ENCODE results near the gene SFMBT2.

Gene SFMBT2

DNA sequence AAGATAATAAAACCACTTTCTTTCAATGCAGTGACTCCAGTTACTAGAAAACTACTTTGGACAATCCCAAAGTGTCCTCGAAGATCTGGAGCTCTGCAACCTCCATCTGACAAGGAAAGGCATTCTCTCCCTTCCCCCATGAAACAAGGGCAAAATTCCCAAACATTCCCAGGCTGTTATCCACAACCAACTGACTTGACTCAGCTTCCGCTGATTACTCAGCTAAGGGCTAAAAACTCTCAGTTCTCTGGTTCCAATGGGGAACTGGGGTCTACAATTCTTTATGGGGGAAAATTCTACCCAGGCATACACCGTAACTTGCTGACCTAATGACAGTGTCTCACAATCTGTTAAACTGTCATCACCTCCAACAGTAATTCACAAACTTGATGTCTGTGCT lies 48.4 kb downstream of the SFMBT2 start:
- DNase-seq, result no peak

DNA sequence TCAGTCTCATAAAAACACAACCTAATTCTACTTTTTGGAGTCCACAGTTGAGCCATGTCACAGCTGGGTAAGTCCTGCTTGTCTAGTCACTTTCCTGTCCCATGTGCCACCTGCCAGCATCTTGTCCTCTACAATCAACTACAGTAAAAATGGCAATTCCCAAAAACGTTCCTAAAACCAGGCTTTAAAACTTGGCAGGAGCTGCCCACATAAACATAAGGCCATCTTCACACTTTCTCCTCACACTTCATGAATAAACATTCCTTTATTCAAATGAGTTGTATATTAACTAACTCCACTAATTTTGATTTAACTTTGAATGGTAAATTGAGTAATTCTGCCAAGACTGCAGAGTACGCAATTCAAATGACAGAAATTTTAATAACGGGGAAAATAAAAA lies 49.5 kb downstream of the SFMBT2 start:
- DNase-seq, result no peak

DNA sequence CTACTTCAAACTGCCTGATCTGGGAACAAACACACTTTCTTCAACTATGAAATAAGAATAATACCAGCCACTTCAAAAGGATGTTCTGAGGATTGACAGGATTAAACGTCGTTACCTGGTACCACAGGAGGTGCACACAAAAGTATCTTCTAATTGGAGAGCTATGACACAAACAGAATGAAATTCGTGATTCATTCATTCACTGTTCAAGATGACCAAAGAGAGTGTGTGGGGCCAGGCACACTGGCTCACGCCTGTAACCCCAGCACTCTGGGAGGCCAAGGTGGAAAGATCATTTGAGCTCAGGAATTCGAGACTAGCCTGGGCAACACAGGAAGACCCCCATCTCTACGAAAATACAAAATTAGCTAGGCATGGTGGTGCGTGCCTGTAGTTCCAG lies 50.9 kb downstream of the SFMBT2 start:
- no peak for DNase-seq

DNA sequence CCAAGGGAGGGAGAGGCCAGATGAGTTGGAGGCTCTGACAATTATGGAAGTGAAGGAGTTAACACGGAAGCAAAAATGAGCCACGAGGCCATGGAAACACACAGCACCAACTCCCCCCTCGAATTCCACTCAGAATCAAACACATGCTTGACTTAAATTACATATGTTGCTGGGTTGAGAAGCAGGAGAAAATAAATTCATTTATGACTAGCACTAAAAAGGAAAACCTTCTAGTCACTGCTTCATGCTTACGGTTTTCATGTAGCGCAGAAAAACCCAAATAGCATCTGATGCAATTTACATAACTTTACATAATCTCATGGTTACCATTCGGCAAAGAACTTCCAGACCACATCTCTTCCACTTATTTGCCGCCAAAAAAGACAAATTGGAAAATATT lies 51.5 kb downstream of the SFMBT2 start:
- no peak for DNase-seq

DNA sequence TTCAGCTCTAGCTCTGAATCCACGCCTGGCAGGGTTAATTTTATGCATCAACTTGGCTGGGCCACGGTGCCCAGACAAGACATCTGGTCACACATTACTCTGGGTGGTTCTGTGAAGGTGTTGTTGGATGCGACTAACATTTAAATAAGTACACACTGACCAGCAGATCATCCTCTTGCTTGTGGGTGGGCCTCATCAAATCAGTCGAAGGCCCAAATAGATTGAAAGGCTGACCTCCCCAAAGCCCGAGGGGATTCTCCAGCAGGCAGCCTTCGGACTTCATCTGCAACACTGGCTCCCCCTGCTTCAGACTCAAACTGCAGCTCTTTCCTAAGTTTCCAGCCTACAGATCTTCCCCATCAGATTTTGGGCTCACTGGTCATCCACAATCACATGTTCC lies 53.6 kb downstream of the SFMBT2 start:
- DNase-seq, result no peak

DNA sequence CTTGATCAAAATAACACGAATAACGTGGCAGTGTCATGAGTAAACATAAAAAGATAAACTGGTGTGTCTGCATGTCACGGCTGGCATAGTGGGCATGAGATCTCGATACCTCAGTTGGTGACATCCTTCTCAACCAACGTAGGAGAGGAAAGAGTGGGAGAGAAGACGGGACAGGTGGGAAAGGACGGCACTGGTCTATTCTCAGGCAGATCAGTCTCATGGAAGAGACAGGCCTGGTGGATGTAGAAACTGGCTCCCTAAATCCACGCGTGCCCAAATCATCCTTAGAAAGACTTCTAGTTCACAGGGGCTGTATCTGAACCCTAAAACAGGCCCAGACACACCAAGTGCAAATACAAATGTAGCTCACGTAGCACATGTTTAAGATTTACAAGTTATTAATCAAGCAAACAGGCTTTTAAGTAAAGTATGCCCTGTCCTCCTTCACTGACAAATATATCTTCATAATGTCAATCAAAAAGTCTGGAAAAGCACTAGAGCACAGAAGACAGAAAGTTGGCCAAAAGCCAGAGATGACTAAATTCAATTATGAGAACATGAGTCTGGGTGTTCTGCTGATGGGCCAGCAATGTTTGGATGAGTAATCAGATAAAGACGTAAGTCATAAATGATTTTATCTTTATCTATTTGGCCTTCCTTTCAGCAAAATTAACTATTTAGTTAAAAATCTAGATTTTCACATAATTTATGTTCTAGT lies 56.3 kb downstream of the SFMBT2 start:
- no peak for DNase-seq

DNA sequence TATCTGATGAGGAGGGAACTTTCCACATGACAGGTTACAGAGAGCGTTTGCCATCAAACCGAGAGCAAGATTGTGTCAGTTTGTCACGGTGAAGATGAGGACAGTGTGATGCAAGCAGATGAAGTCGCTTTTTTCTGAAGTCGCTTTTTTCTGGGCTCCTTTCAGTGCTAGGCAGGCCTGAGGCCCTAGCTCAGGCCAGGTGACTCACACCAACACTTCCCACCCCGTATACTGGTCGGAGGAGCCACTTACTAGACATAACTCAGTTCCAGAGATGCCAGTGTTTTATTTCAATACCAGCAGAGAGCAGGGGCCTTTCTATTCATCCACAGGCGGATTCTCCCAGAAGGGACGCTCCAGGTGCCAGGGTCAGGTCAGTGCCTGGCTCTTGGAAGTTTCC lies 58.9 kb downstream of the SFMBT2 start:
- DNase-seq, result no peak

DNA sequence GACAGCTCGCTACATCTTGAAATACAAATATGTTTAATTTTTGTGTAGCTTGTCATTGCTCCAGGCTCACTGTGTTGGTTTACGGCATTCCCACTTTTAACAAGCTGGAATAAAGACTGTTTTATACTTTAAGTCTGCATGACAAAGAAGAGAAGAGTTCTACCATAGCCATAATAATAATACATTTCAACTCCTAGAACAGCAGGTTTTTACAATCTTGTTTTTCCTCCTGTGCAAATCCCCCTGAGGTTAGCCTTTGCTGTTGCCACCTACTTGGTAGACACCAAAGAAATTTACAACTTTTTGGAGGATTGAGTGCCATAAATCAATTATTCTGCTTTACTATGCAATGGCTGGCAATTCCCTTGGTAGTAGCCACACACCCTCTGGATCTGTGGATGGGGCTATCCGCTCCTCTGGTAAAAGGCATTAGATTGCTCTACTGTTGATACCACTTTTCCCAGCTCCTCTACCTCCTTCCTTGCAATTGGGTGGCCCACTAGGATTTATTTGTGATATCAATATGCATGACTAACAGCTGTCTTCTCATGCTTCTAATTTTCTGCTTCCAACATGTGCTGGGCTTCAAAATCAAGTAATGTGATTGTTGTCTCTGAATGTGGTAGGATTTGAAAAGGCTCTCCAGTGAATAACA lies 60.2 kb downstream of the SFMBT2 start:
- DNase-seq, result no peak

DNA sequence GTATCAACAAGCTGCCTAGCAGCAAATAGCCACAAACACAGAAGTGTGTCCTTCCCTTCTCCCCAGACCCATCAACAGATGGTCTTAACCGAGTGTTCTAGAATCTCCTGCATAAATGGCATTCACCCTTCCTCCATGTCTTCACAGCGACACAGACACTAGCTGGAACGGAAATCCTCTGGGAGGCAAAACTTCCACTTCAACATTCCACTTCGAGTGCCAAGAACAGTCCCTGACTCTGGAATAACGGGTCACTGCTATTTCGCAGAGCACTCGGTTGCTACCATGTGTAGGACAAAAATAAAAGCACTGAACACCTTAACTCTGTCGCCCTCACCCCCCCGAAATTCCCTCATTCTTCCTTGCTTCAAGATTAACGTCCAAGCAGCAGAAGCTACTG lies 65.1 kb downstream of the SFMBT2 start:
- no peak for DNase-seq

DNA sequence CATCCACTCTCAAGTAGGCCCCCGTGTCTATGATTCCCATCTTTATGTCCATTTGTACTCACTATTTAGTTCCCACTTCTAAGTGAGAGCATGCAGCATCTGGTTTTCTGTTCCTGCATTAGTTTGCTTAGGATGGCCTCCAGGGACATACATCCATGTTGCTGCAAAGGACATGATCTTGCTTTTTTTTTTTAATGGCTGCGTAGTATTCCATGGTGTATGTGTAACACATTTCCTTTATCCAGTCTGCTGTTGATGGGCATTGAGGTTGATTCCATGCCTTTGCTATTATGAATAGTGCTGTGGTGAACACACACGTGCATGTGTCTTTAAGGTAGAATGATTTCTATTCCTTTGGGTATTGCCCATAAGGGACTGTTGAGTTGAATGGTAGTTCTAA lies 67.8 kb downstream of the SFMBT2 start:
- DNase-seq, result no peak

DNA sequence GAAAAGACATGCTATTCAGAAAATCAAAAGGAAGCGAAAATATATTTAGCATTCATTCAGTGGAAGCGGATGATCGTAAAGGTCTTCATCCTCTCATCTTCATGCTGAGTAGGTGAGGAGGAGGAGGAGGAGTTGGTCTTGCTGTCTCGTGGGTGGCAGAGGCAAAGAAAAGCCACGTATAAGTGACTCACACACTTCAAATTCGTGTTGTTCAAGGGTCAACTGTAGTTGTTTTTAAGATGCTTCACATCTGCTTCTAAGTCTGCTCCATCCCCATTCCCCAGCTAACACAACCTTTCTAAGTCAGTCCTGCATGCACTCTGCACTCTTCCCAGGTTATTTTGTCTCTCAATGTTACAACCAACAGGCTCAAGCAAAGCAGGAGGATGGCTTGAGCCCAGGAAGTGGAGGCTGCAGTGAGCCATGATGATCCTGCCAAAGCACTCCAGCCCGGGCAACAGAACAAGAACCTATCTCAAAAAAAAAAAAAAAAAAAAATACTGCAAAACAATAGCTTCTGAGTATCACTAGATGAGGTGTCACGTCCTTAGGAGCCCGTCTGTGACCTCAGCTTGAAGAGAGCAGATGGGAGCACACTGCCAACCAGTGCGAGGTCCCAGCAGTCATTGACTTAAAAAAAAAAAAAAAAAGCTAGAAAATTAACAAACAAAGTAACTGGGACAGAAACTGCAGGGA lies 70.5 kb downstream of the SFMBT2 start:
- DNase-seq, result no peak

DNA sequence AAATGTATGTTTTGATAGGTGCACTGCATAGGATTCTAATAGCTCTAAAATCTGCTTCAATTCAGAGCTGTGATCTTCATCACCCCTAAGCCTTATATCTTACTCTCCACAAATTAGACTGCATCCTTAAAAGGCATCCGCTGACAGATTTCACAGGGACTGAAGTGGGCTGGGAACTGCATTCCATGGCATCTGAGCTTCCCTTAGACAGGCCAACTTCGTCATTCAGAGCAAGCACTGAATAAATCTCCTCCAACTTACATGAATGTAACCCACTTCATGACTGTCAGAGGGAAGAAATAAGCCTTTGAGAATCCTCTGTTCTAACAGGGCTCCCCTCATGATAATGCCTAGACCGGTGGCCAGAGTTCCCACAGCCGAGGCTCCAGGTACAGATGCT lies 71.3 kb downstream of the SFMBT2 start:
- no peak for DNase-seq

DNA sequence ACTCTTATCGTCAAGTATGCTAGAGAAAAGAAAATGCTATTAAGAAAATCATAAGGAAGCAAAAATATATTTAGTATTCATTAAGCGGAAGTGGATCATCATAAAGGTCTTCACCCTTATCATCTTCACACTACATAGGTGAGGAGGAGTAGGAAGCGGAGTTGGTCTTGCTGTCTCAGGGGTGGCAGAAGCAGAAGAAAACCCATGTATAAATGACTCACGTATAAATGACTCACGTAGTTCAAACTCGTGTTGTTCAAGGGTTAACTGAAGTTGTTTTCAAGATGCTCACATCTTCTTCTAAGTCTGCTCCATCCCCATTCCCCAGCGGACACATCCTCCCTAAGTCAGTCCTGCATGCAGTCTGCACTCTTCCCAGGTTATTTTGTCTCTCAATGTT lies 72.4 kb downstream of the SFMBT2 start:
- DNase-seq, result no peak

DNA sequence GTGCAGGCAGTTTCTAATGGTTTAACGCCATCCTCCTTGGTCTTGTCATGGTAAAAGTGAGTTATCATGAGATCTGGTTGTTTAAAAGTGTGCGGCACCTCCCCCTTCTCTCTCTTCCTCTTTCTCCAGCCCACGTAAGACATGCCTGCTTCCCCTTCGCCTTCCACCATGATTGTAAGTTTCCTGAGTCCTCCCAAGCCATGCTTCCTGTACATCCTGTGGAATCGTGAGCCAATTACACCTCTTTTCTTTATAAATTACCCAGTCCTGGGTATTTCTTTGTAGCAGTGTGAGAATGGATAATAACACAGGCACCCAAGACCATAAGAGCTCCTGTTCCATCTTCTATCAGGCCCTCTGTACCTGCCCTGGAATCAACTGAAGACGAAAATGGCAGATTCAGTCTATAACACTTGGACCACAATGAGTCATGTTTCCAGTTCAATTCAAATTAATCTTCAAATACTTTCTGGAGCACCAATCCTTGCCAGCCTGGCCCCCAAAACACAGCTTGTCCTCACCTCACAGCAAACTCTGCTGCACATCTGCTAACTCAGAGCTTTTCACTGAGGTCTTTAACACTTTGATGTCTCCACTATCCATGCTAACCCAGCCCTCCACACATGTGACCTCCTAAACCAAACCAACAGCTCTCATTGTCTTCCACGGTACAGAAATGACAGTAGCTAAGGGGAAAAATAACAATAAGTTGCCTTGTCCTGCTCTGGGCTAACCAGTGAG lies 73.2 kb downstream of the SFMBT2 start:
- DNase-seq, result peak; percentile 92 to 94

DNA sequence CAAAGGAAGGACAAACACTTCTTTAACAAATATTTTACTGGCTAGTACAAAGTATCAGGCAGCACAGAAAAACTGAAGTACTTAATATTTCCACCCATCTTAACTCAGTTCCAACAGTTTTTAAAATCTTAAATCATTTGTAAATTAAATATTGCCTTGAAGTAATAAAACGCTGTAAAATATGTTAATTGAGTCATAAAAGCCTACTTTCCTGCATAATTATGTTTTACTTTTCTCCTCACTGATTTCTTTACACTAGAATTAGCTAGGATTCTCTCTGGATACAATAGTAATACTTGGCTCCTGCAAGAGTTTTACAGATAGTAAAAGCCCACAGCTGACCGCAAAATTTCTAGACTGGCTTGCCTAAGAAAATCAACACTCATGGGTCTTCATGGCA lies 74.9 kb downstream of the SFMBT2 start:
- DNase-seq, result no peak

DNA sequence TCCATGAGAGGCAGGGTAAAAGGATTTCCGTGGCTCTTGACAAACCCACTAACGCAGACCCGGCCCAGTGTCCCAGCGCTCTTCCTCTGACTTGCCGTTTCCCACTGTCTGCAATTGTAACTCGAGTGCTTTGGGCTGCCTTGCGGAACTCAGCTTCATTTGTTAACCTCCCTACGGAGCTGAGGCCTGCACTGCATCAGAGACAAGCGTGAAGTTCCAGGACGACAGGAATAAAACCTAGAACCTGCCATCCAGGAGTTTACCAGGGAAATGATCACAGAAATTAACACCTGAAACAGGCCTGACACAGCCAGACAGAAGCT lies 76.2 kb downstream of the SFMBT2 start:
- DNase-seq, result peak; percentile 67 to 84

DNA sequence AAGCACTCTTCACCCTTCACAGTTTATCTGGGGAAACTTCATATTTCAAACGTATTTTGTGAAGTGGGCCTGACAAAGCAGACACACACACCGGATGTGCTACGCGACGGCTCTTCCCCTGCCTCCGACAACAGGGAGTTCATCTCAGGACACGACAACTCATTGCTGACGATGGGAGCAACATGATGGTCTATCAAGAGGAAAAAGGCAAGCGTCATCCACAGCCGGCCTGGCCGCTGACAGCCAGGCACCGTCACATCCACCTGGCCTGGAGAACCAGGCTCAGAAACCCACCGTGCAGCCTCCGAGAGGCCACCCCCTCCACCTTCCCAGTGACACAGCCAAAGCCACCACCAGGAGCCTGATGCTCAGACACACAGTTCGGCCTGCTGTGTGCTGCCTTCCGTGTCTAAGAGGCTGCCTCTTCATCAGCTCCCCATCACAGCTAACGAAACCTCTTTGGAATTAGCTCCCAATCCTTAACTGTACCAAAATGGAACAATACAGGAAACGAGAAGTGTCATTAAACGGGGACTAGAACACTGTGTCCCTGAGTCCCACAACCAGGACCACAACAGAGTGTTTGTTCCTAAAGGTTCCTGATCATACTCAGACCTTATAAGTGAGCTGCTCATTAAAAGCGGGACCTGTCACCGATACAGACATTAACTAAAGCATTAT lies 76.7 kb downstream of the SFMBT2 start:
- DNase-seq, result peak; percentile 92 to 97

DNA sequence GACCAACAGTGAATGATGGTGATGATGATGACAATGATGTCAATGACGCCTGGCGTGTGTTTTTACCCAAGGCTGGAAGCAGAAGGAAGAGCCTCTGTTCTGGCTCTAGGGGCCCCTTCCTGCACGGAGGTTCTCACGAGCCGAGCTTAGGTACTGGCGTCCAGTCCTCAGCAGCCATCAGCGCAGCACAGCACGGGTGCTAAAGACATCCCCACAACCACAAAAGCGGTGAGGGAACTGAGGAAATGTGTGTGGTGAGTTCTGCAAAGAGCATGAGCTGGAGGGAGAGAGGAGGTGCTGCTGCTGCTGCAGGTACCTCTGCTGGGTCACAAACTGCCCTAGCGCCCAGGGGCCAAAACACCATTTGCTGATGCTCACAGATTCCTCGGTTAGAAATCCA lies 81.6 kb downstream of the SFMBT2 start:
- peak; percentile 89 to 91 for DNase-seq

DNA sequence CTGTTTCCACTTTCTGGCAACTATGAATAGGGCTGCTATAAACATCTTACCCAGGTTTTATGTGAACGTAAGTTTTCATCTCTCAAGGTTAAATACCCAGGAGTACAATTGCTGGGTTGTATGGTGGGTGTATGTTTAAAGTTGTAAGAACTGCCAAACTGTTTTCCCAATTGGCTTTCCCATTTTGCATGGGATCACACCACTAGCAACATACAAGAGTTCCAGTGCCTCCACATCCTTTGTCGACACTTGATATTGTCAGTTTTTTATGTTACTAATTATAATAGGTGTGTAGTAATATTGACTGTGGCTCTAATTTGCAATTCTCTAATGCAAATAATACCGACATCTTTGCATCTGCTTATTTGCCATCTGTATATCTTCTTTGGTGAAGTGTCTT lies 82.9 kb downstream of the SFMBT2 start:
- no peak for DNase-seq

DNA sequence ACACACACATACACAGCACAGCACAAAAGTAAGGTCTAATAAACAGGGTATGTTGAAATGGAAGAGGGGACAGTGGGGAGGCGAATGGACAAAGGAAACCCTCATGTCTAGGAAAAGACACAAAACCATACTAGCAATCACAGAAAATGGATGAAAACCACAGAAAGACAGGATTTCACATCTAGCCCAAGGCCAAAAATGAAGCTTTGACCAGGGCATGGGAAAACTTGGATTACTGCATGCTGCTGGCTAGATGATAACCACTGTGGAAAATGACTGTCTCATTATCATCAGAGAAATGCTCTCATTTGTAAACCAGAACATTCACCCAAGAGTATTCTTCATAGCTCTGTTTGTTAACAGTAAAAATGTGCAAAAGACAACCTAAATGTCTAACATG lies 88.2 kb downstream of the SFMBT2 start:
- DNase-seq, result no peak

DNA sequence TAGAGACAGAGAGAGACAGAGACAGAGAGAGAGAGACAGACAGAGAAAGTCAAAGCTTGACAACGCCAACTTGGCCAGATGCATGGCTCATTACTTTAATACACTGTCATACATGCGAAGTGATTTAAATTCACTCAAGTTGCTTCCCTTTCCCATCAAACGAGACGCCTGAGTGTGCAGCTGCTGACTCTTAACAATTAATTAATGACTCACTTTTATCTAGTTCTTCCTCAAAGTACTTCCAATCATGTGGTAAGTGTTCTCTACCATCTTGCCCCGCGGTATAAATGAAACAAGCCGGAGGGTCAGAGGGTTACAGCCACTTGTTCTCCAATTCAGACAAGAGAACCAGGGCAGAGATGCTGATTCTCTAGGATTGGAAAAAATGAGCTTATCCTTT lies 90.8 kb downstream of the SFMBT2 start:
- peak in 1 of 2 experiments; percentile 16 for DNase-seq

DNA sequence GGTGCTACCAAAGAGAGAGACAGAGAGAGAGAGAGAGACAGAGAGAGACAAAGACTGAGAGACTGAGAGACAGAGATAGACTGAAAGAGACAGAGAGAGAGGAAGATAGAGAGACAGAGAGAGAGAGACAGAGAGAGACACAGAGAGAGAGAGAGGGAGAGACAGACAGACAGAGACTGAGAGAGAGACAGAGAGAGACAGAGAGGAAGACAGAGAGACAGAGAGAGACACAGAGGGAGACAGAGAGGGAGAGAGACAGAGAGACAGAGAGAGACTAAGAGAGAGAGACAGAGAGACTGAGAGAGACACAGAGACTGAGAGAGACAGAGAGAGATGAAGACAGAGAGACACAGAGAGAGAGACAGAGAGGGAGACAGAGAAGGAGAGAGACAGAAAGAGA lies 91.2 kb downstream of the SFMBT2 start:
- no peak for DNase-seq

DNA sequence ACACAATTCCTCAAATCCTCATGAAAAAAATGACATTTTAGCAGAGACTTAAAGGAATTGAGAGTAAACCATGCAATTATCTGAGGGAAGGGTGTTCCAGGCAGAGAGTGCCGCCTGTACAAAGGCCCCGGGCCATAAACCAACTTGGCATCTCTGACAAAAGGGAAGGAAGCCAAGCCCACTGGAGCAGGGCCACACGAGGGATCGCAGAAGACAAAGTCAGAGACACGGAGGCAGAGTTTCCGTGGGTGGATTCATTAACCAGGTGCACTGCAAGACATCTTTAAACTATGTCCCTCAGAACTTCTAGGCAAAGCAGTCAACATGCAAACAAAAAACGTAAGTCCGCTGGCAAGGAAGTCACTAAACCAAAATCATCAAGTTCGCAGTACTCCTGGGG lies 92.0 kb downstream of the SFMBT2 start:
- DNase-seq, result peak; percentile 41 to 52
